Measurements from ENCODE around the gene CHMP1B.

Gene CHMP1B

GRCh38 chr18:11845654-11846053 lies 5.6 kb upstream of the CHMP1B start:
- no peak for TF ChIP-seq EZH2phosphoT487 (IDR thresholded peaks at IDR 0.05; ENCODE audit: borderline replicate concordance)
- no peak for TF ChIP-seq CTCF (conservative IDR thresholded peaks at IDR 0.05; ENCODE audit: low read length)
- Histone ChIP-seq H3K4me2 (ENCODE audit: low read depth, low read length, poor library complexity, severe bottlenecking) (no peak overlapping the region), H3K4me1 (ENCODE audit: insufficient read depth, low read length, poor library complexity, severe bottlenecking) (peaks cover 11% of the 10 kb centered on the region), H3K9me3 (ENCODE audit: insufficient read depth, low read depth, low read length) (no peaks in the 10 kb centered on the region), H3K4me3 (ENCODE audit: low read length, poor library complexity, severe bottlenecking) (no peak overlapping the region), H3K27me3 (ENCODE audit: insufficient read depth, low read length, poor library complexity, severe bottlenecking) (no peaks in the 10 kb centered on the region), H2AFZ (ENCODE audit: low read length) (no peak overlapping the region), H3K9ac (ENCODE audit: low read depth, low read length, poor library complexity, severe bottlenecking) (no peak overlapping the region), H3F3A (ENCODE audit: low read depth) (no peaks in the 10 kb centered on the region), H3K36me3 (ENCODE audit: insufficient read depth, low read length) (no peaks in the 10 kb centered on the region), H4K20me1 (ENCODE audit: insufficient read depth, low read length, poor library complexity, severe bottlenecking) (no peaks in the 10 kb centered on the region), H3K79me2 (ENCODE audit: insufficient read depth, low read length) (no peaks in the 10 kb centered on the region), H3K9me2 (replicated peaks; ENCODE audit: low read depth, low read length) (no peaks in the 10 kb centered on the region)

GRCh38 chr18:11847811-11848210 lies 3.4 kb upstream of the CHMP1B start:
- H3K4me3 ChIP-seq (ENCODE audit: low read length, poor library complexity, severe bottlenecking) = no peak overlapping the region
- H3K79me2 ChIP-seq (ENCODE audit: insufficient read depth, low read length) = peaks cover 16% of the 10 kb centered on the region
- peaks cover 22% of the 10 kb centered on the region for H3K4me1 ChIP-seq (ENCODE audit: insufficient read depth, low read length, poor library complexity, severe bottlenecking)
- H3K9me3 ChIP-seq (ENCODE audit: insufficient read depth, low read depth, low read length) = no peaks in the 10 kb centered on the region
- no peaks in the 10 kb centered on the region for H3F3A ChIP-seq (ENCODE audit: low read depth)
- H3K9me2 ChIP-seq (replicated peaks; ENCODE audit: low read depth, low read length) = no peaks in the 10 kb centered on the region
- TF ChIP-seq CTCF (conservative IDR thresholded peaks at IDR 0.05; ENCODE audit: low read length) = no peak
- H3K36me3 ChIP-seq (ENCODE audit: insufficient read depth, low read length) = no peaks in the 10 kb centered on the region
- H3K4me2 ChIP-seq (ENCODE audit: low read depth, low read length, poor library complexity, severe bottlenecking) = no peak overlapping the region
- H2AFZ ChIP-seq (ENCODE audit: low read length) = no peak overlapping the region; the same call in 1 of the 2 replicates
- peaks cover 8% of the 10 kb centered on the region for H4K20me1 ChIP-seq (ENCODE audit: insufficient read depth, low read length, poor library complexity, severe bottlenecking)
- H3K9ac ChIP-seq (ENCODE audit: low read depth, low read length, poor library complexity, severe bottlenecking) = no peak overlapping the region
- H3K27me3 ChIP-seq (ENCODE audit: insufficient read depth, low read length, poor library complexity, severe bottlenecking) = no peaks in the 10 kb centered on the region

- no peaks in the 10 kb centered on the region for H3K36me3 ChIP-seq (ENCODE audit: insufficient read depth, low read length)
- H3K4me2 ChIP-seq (ENCODE audit: low read depth, low read length, poor library complexity, severe bottlenecking) = peak overlapping the region; percentile 93
- peaks cover 30% of the 10 kb centered on the region for H3K4me1 ChIP-seq (ENCODE audit: insufficient read depth, low read length, poor library complexity, severe bottlenecking)
- no peaks in the 10 kb centered on the region for H3F3A ChIP-seq (ENCODE audit: low read depth)
- TF ChIP-seq CTCF (conservative IDR thresholded peaks at IDR 0.05; ENCODE audit: low read length) (no peak), EZH2phosphoT487 (IDR thresholded peaks at IDR 0.05; ENCODE audit: borderline replicate concordance) (no peak)
- H3K4me3 ChIP-seq (ENCODE audit: low read length, poor library complexity, severe bottlenecking) = no peak overlapping the region
- no peaks in the 10 kb centered on the region for H3K9me3 ChIP-seq (ENCODE audit: insufficient read depth, low read depth, low read length)
- H3K9me2 ChIP-seq (replicated peaks; ENCODE audit: low read depth, low read length) = no peaks in the 10 kb centered on the region
- peak overlapping the region; percentile 97 for H2AFZ ChIP-seq (ENCODE audit: low read length)
- peaks cover 30% of the 10 kb centered on the region for H3K79me2 ChIP-seq (ENCODE audit: insufficient read depth, low read length)
- no peaks in the 10 kb centered on the region for H3K27me3 ChIP-seq (ENCODE audit: insufficient read depth, low read length, poor library complexity, severe bottlenecking)
- H3K9ac ChIP-seq (ENCODE audit: low read depth, low read length, poor library complexity, severe bottlenecking) = no peak overlapping the region
- H4K20me1 ChIP-seq (ENCODE audit: insufficient read depth, low read length, poor library complexity, severe bottlenecking) = peaks cover 18% of the 10 kb centered on the region
Observed at GRCh38 chr18:11849279-11849678, 1.9 kb upstream of the CHMP1B start.
